Measurements from ENCODE around the gene NUDCD3. TPM values are rescaled to one million over a fixed set of nuclear protein-coding genes. Genes with fewer than 3 reads are reported as not detected.

The NUDCD3 gene
- polyA plus RNA-seq, 1 donor: 68.3 TPM

- Histone ChIP-seq H3K4me3 (ENCODE audit: low read length) (no peak overlapping the region), H3K4me1 (ENCODE audit: control insufficient read depth, insufficient read depth, low read length) (no peaks in the 10 kb centered on the region), H3K27ac (ENCODE audit: low read length) (no peak overlapping the region), H3K36me3 (ENCODE audit: control insufficient read depth, insufficient read depth, low read length) (no peaks in the 10 kb centered on the region), H3K27me3 (ENCODE audit: control insufficient read depth, insufficient read depth, low read length) (no peaks in the 10 kb centered on the region), H3K9me3 (ENCODE audit: control insufficient read depth, low read depth, low read length) (peaks cover 3% of the 10 kb centered on the region)
- DNase-seq: no peak
- no CpG with 5 or more reads among the region's 11 CpGs for WGBS (ENCODE audit: insufficient coverage, low lambda C conversion rate)
Observed at GRCh38 chr7:44334734-44335097, 155.7 kb downstream of the NUDCD3 start.

GRCh38 chr7:44333911-44334733, 156.3 kb downstream of the NUDCD3 start:
- H3K4me1 ChIP-seq (ENCODE audit: control insufficient read depth, insufficient read depth, low read length): no peaks in the 10 kb centered on the region
- DNase-seq: no peak
- H3K36me3 ChIP-seq (ENCODE audit: control insufficient read depth, insufficient read depth, low read length): no peaks in the 10 kb centered on the region
- H3K27ac ChIP-seq (ENCODE audit: low read length): no peak overlapping the region
- H3K27me3 ChIP-seq (ENCODE audit: control insufficient read depth, insufficient read depth, low read length): no peaks in the 10 kb centered on the region
- peaks cover 3% of the 10 kb centered on the region for H3K9me3 ChIP-seq (ENCODE audit: control insufficient read depth, low read depth, low read length)
- no peak overlapping the region for H3K4me3 ChIP-seq (ENCODE audit: low read length)
- WGBS (ENCODE audit: insufficient coverage, low lambda C conversion rate): 90% methylated on average over 2 of the region's 19 CpGs

GRCh38 chr7:44331682-44332081, 158.8 kb downstream of the NUDCD3 start:
- Histone ChIP-seq H3K27me3 (ENCODE audit: control insufficient read depth, insufficient read depth, low read length) (peaks cover 12% of the 10 kb centered on the region), H3K4me1 (ENCODE audit: control insufficient read depth, insufficient read depth, low read length) (no peaks in the 10 kb centered on the region), H3K36me3 (ENCODE audit: control insufficient read depth, insufficient read depth, low read length) (no peaks in the 10 kb centered on the region), H3K9me3 (ENCODE audit: control insufficient read depth, low read depth, low read length) (peaks cover 3% of the 10 kb centered on the region), H3K27ac (ENCODE audit: low read length) (no peak overlapping the region), H3K4me3 (ENCODE audit: low read length) (no peak overlapping the region)
- 76% methylated on average over 3 of the region's 5 CpGs for WGBS (ENCODE audit: insufficient coverage, low lambda C conversion rate)
- no peak for DNase-seq

GRCh38 chr7:44330331-44330730, 160.1 kb downstream of the NUDCD3 start:
- Histone ChIP-seq H3K27ac (ENCODE audit: low read length) (no peak overlapping the region), H3K4me1 (ENCODE audit: control insufficient read depth, insufficient read depth, low read length) (no peaks in the 10 kb centered on the region), H3K4me3 (ENCODE audit: low read length) (no peak overlapping the region), H3K9me3 (ENCODE audit: control insufficient read depth, low read depth, low read length) (no peaks in the 10 kb centered on the region), H3K27me3 (ENCODE audit: control insufficient read depth, insufficient read depth, low read length) (peaks cover 24% of the 10 kb centered on the region), H3K36me3 (ENCODE audit: control insufficient read depth, insufficient read depth, low read length) (no peaks in the 10 kb centered on the region)
- DNase-seq: peak; percentile 31 to 60
- WGBS (ENCODE audit: insufficient coverage, low lambda C conversion rate): no CpG with 5 or more reads among the region's 6 CpGs

GRCh38 chr7:44329888-44330287, 160.6 kb downstream of the NUDCD3 start:
- no peak for DNase-seq
- Histone ChIP-seq H3K27ac (ENCODE audit: low read length) (no peak overlapping the region), H3K9me3 (ENCODE audit: control insufficient read depth, low read depth, low read length) (no peaks in the 10 kb centered on the region), H3K27me3 (ENCODE audit: control insufficient read depth, insufficient read depth, low read length) (peaks cover 24% of the 10 kb centered on the region), H3K4me3 (ENCODE audit: low read length) (no peak overlapping the region), H3K4me1 (ENCODE audit: control insufficient read depth, insufficient read depth, low read length) (no peaks in the 10 kb centered on the region), H3K36me3 (ENCODE audit: control insufficient read depth, insufficient read depth, low read length) (no peaks in the 10 kb centered on the region)
- WGBS (ENCODE audit: insufficient coverage, low lambda C conversion rate): no CpG with 5 or more reads among the region's 3 CpGs

Other genes starting within 250 kb of the NUDCD3 start
- gene CAMK2B, start 165.1 kb downstream of the NUDCD3 start, polyA plus RNA-seq: 4.4 TPM
- 63.9 TPM for gene NPC1L1, start 50.7 kb upstream of the NUDCD3 start, polyA plus RNA-seq
- gene DDX56, start 83.2 kb upstream of the NUDCD3 start, polyA plus RNA-seq: 97.1 TPM
- 164 TPM for gene TMED4, start 91.6 kb upstream of the NUDCD3 start, polyA plus RNA-seq
- 97.4 TPM for gene OGDH, start 116.0 kb upstream of the NUDCD3 start, polyA plus RNA-seq